NCI-H748 treated with DMSO at 0.1 percent for 48 hours (cell line): Measurements from ENCODE around the gene BMP7.
"Not testable (repeated sequence)": the region's sequence is repeated elsewhere in the genome, so short reads cannot be mapped to it uniquely, and the experiment has no call there.

Experiments used
- DNase-seq: peaks from one replicate; lab custom pipeline; 2025; lab: John Stamatoyannopoulos, UW

BMP7 gene

DNA sequence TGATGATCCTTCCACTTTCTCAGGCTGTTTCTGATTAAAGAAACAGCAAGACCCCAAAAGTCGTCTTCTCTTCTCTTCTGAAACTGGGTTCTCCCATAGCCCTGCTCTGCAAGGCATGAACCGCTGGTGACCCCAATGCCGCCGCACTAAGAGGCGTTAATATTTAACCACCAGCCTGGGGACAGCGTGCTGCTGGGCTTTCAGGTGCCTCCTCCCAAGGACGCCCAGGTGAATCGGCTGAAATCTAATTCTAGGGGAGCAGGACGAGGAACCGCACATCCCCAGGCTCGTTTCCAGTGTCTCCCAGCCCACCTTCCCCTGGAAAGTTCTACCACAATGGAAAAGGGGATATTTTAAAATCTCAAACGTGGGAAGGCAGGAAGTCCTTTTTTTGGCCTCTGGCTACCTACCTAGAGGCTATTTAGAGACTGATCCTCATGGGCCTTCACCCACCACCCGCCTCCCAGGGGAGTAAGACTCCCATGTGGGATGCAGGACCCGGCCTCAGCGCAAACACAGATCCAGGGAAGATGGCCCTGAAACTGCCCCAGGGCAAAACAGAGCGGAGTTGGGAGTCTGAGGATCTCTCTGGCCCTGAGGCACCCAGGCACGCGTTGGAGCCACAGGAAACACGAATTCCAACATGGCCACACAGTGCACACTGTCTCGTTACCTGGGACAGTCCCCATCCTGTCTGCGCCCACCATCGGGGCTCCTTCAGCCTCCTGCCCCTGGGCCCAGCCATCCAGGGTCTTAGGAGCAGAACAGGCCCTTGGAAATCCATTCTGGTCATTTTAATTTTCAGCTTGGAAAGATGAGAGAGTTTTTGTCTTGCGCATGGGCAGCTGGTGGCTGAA lies 56.2 kb downstream of the BMP7 start:
- DNase-seq, result no peak

DNA sequence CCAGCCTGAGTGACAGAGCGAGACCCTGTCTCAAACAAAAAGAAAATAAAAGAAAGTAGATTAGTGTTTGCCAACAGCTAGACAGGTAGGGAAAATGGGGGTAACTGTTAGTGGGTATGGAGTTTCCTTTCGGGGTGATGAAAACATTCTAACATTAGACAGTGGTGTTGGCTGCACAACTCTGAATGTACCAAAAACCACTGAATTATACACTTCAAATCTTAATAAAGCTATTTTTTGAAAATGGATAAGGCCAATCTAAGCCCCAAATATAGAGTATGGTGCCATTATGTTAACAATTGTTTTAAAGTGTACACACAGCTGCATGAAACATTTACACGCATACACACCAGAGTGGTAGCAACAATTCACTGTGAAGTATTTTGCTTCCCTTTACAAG lies 57.0 kb downstream of the BMP7 start:
- DNase-seq, result no peak

DNA sequence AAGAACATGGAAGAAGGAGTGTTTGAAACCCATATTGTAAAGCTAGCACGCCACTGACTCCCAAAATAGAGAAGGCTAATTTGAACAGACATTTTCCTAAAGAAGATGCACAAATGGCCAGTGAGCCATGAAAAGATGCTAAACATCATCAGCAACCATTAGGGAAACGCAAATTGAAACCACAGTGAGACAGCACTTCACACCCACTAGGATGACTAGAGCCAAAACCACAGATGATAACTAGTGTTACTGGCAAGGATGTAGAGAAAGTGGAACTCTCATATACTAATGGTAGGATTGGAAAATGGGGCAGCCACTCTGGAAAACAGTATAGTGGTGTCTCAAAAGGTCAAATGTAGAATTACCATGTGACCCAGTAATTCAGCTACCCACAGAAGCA lies 58.2 kb downstream of the BMP7 start:
- no peak for DNase-seq

DNA sequence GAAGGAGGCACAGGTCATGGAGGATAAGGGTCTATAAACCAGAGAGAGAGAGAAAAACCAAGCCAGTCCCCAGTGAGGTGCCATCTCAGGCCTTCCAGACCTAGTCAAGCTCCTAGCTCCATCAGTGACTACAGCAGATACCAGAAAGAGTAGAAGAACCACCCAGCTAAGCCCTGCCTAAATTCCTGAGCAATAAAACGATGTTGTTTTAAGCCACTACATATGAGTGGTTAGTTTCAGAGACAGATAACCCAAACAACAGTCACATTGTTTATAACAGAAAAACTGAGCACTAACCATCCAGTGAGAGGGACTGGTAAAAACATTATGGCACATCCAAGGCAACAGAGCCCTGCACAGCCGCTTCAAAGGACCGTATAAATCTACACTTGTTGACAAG lies 59.2 kb downstream of the BMP7 start:
- DNase-seq, result no peak

DNA sequence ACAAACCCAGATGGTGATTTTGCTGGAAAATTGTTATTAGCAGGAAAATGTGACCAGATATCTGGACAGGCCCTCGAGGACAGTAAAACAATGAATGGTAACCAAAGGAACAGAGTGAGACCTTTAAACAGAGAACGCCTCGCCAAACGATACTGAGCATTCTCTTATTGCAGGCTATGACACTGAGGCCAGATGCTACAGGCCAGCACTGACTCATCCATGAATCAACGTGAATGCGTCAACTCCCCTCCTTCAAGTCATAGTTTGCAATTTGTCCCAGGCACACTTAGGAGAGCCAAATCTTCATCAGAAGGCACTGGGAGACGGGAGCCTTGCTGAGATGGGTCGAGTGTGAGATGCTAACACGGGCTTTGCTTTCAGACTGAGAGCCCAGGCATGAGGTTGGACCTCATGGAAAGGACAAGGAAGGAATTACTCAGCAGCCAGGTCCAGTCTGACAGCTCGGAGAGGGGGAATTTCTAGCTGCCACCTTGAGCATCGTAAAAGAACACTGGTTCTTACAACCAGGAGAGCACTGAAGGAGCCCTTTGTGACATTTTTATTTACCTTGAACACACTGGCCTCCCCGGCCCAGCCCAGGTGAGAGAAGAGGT lies 60.7 kb downstream of the BMP7 start:
- DNase-seq, result no peak

DNA sequence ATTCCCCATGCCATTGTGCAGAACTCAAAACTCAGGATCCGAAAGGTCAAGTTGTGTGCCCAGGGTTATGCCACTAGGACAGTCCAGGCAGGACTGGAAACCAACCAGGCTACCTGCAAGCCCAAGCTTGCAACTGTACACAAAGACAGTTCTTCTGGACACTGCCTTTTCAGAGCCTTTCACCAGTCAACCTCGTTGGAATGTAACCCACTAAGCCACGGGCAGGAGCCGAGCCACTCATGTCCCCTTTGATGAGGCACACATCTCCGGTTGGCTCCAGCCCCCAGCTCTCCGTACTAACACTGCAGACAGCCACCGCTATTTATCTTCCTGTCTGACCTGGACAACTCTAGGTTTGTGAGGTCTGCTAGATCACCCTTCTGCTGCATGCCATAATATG lies 62.5 kb downstream of the BMP7 start:
- no peak for DNase-seq

DNA sequence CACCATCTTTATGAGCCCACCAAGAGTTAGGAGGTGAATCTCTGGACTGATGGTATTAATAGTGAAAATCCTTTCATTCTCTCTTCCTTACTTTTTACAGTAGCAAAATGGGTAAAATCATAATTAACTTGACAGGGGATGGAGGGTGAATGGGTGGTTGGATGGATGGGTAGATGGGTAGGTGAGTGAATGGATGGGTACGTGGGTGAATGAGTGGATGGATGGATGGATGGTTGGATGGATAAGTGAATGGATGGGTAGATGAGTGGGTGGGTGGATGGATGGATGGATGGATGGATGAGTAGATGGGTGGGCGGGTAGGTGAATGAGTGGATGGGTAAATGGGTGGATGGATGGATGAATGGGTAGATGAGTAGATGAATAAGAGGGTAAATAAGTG lies 63.2 kb downstream of the BMP7 start:
- no peak for DNase-seq

DNA sequence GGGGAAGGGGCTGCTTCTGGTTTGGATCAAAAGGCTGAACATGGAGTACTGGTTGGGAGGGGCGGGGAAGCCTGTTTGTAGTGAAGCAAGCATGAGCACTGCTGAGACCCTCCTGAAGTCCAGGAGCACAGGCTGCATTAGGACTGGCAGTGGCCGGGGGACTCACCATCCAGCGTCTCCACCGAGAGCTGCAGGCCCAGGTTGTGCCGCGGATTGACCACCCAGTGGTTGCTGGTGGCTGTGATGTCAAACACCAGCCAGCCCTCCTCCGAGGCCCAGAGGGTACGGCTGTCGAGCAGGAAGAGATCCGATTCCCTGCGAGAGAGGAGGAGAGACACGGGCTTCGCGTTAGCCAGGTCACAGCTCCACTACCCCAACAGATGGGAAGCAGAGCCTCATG lies 64.1 kb downstream of the BMP7 start:
- DNase-seq, result no peak

DNA sequence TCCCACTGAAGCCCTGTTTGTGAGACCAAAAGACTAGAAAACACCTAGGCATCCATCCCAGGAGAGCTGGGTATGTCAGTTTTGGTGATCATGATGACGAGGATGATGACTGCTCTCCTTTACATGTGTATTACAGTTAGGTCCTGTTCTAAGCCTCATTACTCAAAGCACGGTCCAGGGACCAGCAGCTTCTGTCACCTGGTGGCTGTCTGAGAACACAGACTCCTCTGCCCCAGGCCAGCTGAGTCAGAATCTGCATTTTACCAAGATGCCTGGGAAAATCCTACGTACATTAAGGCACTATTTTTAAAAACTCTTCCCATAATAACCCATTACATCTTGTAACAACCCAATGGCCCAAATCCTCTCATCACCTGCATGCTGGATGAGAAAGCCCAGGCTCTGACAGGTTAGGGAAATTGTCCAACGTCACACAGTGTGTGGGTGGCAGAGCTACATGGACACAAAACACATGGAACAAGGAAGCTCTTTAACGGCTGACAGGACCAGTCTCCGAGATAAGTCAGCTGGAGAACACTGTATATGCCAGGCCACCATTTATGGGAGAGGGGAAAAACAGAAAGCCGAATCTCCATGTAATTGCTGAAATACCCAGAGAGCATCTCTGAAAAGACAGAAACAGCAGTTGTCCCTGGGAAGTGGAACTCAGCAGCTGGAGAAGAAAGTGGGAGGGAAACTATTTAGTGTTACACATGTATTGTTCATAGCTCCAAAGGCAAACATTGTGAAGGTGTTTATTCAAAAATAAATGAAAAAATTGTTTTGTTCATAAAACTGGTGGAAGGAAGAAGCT lies 65.4 kb downstream of the BMP7 start:
- no peak for DNase-seq

DNA sequence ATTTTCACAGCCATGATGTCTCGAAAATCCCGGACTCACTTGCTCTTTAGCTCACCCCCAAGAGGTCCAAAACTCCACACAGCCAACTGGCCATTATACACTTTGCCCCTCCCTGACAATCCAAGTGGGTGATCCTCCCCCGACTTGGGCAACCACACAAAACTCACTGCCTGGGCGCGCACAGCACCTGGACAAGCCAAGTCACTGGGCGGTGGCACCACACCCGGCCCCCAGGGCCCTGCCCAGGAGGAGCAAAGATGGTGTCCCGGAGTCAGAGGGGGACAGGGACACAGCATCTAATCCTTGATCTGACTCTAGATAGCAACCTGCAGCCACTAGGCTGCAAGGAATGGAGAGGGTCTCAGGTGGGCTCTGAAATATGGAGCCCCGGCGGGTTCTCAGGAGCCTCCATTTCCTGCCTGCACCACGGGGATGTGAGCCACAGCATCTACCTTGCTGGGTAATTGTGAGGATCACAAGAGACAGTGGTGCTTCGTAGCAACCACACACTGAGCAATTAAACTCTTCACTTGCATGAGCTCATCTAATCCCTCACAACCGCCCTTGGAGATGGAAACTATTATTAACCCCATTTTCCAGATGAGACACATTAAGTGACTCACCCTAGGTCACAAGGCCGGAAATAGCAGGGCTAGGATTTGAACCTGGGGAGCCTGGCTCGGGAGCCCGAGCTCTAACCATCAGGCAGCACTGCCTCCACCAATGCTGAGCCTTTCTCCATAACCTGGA lies 66.6 kb downstream of the BMP7 start:
- no peak for DNase-seq

DNA sequence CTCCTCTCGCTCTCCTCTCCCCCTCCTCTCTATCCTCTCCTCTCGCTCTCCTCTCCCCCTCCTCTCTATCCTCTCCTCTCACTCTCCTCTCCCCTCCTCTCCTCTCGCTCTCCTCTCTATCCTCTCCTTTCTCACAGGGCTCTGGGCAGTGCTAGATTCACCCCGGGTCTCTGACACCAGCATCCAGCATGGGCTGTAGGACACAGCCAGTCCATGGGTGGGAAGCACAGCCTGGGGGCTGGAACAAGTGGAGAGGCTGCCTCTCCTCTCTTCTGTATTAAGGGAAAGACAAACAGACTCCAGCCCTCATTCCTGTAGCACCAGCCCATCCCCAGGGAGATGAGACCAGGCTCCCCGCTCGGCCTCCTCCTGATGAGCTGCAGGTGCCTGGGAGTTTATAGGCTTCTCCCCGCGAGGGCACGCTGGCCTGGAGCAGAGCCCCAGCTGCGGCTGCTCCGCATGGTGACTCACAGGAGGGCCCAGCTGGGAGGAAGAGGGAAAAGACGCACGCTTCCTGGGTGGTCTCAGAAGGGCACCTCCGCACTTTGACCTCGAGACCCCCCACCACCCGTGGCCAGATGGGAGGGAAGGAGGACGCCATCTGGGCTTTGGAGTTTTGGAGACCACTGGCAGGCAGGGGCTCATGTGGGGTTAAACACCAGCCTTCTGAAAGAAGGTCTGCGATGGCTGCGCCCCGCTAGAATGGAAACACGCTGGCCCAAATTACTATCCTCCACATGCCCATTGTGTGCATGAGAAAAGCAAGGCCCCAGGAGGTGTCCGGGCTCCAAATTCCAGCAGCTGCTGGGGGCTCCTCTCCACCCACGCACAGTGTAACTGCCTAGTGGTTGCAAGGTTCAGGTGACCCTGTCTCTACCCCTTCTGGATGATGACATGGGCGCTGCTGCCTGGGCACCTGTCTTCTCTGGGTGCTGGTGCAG lies 68.0 kb downstream of the BMP7 start:
- no peak for DNase-seq

DNA sequence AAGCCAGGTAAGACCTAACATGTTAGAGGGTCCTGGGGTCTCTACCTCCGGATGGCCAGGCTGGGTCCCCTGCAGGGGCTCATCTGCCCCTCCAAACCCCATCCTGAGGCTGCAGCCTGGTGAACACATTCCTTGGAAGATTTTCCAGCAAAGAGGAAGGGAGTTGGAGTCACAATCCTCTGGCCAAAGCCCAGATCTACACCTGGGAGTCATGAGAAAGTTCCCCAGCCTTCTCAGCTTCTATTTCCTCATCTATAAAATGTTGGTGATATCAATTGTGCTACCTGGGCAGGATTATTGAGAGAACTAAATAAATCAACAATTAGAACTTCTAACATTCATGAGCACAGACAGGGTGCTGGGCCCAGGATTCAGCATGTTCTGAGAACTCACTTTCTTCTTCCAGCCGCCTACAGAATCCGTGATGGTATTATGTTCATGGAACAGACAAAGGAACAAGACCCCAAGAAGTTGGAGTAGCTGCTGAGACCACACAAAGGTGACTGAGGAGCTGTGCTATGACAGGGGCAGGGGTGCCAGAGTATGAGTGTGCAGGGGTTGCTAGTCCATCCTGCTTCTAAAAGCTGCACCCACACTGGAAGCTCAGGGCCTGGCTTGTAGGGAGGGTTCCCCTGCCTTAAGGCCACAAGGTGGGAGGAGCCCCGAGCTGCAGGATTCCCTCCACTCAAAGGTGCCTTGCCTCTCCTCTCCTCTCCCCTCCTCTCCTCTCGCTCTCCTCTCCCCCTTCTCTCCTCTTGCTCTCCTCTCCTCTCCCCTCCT lies 68.9 kb downstream of the BMP7 start:
- DNase-seq, result no peak

DNA sequence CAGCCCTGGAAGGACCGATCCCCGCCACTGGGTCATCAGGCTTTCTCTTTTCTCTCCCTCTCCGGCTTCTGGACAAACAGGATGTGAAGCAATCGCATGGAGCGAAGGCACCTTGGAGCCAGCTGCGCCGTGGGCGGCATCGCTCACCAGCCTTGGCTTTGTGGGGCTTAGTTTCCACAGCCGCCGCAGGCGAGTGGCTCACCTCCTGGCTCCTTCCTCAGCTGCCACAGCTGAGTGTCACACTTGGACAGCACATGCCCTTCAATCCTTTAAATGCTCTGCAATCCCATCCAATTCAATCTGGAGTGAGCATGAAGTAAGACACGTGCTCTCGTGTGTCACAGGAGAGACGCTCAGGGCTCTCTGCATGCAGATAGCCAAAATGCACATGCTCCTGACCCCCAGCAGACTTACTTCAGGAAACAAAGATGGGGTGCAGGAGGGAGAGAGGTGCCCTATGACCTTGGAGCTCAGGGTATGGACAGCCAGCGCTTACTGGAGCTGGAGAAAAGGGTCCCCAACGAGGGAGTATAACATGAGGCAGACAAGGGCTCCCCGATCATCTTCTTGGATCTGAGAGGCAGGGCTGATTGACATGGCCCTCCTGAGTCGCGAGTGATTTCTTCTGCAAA lies 70.9 kb downstream of the BMP7 start:
- DNase-seq, result no peak

DNA sequence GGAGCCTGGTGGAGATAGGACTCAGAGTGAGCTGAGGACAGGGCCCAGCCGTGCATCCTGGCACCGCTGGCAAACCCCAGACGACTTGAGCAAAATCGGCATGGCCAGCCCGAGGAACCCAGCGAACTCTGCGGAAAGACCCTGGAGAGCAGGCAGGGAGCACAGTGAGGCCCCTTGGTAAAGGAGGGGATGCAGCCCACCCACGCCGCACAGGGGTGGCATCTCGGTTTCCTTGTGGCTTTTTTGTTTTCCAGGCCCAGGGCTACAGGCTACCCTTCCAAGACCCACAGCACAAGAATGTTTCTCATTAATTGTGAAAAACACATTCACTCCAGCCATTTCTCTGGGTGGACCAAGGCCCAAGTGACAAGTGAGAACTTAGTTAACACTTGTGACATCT lies 71.4 kb downstream of the BMP7 start:
- no peak for DNase-seq

DNA sequence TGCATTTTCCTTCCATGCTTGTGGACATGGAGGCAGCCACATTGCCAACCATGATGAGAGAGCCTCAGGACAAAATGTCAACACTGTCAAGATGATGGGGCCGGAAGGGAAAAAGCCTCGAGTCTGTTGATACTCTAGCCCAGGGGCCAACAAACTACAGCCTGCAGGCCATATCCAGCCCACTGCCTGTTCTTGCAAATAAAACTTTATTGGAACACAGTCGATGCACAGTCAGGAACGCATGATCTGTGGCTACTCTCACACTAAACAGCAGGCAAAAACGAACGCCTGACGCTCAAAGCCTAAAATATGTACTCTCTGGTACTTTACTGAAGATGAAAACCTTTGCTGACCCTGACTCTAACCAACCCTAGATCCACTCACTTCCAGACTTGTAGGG lies 72.3 kb downstream of the BMP7 start:
- DNase-seq, result no peak

DNA sequence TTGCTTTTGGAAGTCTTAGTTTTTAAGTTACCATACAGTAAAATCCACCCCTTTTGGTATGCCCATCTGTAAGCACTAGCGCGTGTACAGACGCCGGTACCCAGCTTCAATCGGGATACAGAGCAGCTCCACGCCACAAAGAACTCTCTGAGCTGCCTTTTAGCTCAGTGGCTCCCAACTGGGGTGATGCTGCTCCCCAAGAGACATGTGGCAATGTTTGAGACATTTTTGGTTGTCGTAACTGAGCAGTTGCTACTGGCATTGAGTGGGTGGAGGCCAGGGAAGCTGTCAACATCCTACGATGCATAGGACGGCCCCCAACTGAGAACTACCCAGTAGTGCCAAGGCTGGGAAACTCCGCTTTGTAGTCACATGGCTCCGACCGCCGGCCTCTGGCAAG lies 73.3 kb downstream of the BMP7 start:
- no peak for DNase-seq

DNA sequence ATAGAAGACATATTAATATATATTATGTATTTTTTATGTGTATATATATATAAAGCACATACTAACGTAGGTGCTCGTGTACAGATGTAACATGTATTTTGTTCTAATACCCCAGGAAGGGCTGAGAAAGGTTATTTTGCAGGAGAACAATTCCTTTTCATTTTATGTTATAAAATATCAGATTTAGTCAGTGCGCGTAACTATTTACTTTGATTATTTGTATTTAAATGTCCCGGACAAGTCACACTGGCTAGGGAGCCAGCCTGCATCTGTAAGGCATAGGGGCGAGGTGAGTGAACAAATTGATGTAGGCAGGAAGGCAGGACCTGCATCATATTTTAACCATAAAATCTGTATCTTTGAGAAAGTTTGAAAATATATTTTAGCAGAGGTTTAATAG lies 74.1 kb downstream of the BMP7 start:
- DNase-seq, result no peak

DNA sequence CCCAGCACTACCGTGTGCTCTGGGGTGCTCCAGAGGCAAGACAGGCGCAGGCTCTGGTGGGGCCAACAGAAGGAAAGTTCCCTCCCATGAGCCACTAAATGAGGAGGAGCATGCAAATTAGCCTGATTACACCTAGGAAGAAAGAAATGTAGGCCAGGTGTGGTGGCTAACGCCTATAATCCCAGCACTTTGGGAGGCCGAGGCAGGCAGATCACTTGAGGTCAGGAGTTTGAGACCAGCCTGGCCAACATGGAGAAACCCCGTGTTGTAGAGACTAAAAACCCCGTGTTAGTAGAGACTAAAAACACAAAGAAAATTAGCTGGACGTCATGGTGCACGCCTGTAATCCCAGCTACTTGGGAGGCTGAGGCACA lies 75.2 kb downstream of the BMP7 start:
- not testable (repeated sequence) for DNase-seq

DNA sequence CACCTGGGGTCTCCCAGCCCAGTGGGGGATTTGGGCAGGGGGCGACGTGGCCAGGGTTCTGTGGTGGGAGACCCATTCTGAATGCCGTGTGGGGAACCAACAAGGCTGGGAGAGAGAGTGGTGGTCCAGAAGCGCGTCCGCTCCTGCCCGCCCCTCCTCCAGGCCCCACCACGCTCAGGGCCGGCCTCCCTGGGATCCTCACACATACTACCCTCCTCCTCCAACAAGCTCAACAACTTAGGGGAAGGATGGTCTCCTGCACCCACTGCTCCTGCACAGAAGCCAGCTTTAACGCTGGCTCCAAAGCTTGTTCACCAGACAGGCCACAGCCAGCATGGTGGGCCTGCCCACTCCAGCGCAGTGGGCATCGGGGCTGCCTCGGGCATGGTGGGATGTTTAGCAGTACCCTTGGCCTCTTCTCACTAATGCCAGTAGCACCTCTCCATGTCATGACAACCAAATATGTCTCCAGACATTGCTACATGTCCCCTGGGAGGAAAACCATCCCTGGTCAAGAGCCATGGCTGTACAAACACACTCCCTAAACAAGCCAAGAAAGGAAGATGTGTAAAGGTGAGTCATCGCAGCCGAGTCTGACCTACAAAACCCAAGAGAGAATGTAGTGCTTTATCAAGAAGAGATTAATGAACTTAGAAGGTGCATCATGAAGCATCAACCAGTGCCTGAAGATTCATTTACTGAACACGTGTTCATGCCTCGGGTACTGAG lies 75.7 kb downstream of the BMP7 start:
- DNase-seq, result no peak
